SU-DHL-6 (cell line): ENCODE data around the gene PHF24.

Source experiments
- H2AFZ ChIP-seq: fragments of 200-600 bp; sonication (generic); 2 replicates; pipeline ENCODE4 v1.6.1; 2014; ENCODE audit warnings: low read depth, mild to moderate bottlenecking, moderate library complexity, mixed read lengths, antibody characterized with exemption, low read length; ENCODE audit not compliant: severe bottlenecking
- H3F3A ChIP-seq: fragments of 200-600 bp; shearing (Covaris generic); 2 replicates; pipeline ENCODE4 v1.6.0; 2016; ENCODE audit warnings: antibody characterized with exemption, mild to moderate bottlenecking; ENCODE audit not compliant: insufficient read depth
- H3K27ac ChIP-seq: fragments of 200-600 bp; sonication (generic); 2 replicates; pipeline ENCODE4 v1.5.1; 2016; ENCODE audit warnings: low read depth, mild to moderate bottlenecking, low read length, moderate library complexity, mixed read lengths
- H3K27me3 ChIP-seq: fragments of 200-600 bp; sonication (generic), shearing (Covaris generic); 2 replicates; pipeline ENCODE4 v1.6.0; 2014; ENCODE audit warnings: mild to moderate bottlenecking, low read length
- H3K36me3 ChIP-seq: fragments of 200-600 bp; sonication (generic); 2 replicates; pipeline ENCODE4 v1.6.1; 2014; ENCODE audit warnings: mild to moderate bottlenecking, low read length, mixed read lengths
- H3K4me2 ChIP-seq: fragments of 300-600, 200-600 bp; shearing (Covaris generic), sonication (generic); 2 replicates; pipeline ENCODE4 v1.6.0; 2014; ENCODE audit warnings: low read length, low read depth, mild to moderate bottlenecking; ENCODE audit not compliant: poor library complexity, severe bottlenecking
- H3K4me3 ChIP-seq: fragments of 200-600 bp; sonication (generic); 2 replicates; pipeline ENCODE4 v1.5.1; 2014; ENCODE audit warnings: antibody characterized with exemption, low read length, mild to moderate bottlenecking, mixed read lengths; ENCODE audit not compliant: insufficient read depth, poor library complexity, severe bottlenecking
- H3K79me2 ChIP-seq: fragments of 200-600 bp; sonication (generic); 2 replicates; pipeline ENCODE4 v1.6.1; 2014; ENCODE audit warnings: mild to moderate bottlenecking, low read length, moderate library complexity; ENCODE audit not compliant: insufficient read depth
- H3K9ac ChIP-seq: fragments of 200-600 bp; sonication (generic); 2 replicates; pipeline ENCODE4 v1.7.0; 2014; ENCODE audit warnings: mild to moderate bottlenecking, low read length
- H3K9me2 ChIP-seq: fragments of 200-600 bp; sonication (generic); replicated peaks from 2 replicates; pipeline ENCODE4 v1.6.1; 2014; ENCODE audit warnings: low read length; ENCODE audit not compliant: insufficient read depth
- H3K9me3 ChIP-seq: fragments of 200-600 bp; sonication (generic); 2 replicates; pipeline ENCODE4 v1.6.1; 2014; ENCODE audit warnings: low read length, mixed read lengths; ENCODE audit not compliant: insufficient read depth
- H4K20me1 ChIP-seq: fragments of 200-600 bp; sonication (generic); 2 replicates; pipeline ENCODE4 v1.6.1; 2014; ENCODE audit warnings: low read depth, mild to moderate bottlenecking, antibody characterized with exemption, low read length, moderate library complexity, mixed read lengths
- CTCF ChIP-seq: fragments of 200-600 bp; sonication (generic); IDR thresholded peaks from one replicate; pipeline ENCODE4 v1.5.1; 2017; ENCODE audit warnings: antibody characterized with exemption, mild to moderate bottlenecking, low read length, moderate library complexity; ENCODE audit not compliant: insufficient read depth, poor library complexity, severe bottlenecking
- EZH2phosphoT487 ChIP-seq: fragments of 200-600 bp; sonication (generic), shearing (Covaris generic); conservative IDR thresholded peaks from 2 replicates; pipeline ENCODE4 v1.6.1; 2018; ENCODE audit warnings: mild to moderate bottlenecking, antibody characterized with exemption, low read length, moderate library complexity, mixed read lengths

The PHF24 gene

DNA sequence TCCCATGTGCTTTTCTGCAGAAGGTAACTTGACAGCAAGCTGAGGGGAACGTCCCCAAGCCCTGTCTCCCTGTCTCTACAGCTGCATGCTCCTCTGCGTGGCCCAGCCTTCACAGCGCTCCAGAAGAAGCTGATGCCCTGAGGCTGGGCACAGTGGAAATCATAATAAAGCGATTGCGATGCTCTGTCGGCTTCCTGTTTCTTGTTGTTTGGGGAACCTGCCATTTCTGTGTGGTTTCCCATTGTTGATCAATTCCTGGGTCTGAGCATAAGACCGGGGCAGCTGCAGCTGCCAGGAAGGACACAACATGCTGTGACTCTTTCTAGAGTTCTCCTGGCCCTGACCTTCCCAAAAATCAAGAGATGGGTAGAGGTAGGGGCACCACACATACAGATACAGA, 24.3 kb downstream of the PHF24 start:
- H4K20me1 ChIP-seq, result no peaks in the 10 kb centered on the region
- H3K4me2 ChIP-seq, result no peak overlapping the region
- H3K27me3 ChIP-seq, result no peaks in the 10 kb centered on the region

GRCh38 chr9:34983209-34983608, 25.1 kb downstream of the PHF24 start:
- no peak overlapping the region for H3K4me3 ChIP-seq
- H3K9me3 ChIP-seq, result no peaks in the 10 kb centered on the region
- H4K20me1 ChIP-seq, result no peaks in the 10 kb centered on the region
- H3K36me3 ChIP-seq, result no peaks in the 10 kb centered on the region
- no peaks in the 10 kb centered on the region for H3F3A ChIP-seq
- TF ChIP-seq CTCF (no peak), EZH2phosphoT487 (no peak)
- no peaks in the 10 kb centered on the region for H3K27me3 ChIP-seq
- no peak overlapping the region for H2AFZ ChIP-seq
- no peak overlapping the region for H3K9ac ChIP-seq
- H3K9me2 ChIP-seq, result no peaks in the 10 kb centered on the region
- no peaks in the 10 kb centered on the region for H3K79me2 ChIP-seq
- H3K27ac ChIP-seq, result no peak overlapping the region
- H3K4me2 ChIP-seq, result no peak overlapping the region

More for the DNA sequence above, 24.3 kb downstream of the PHF24 start:
- Histone ChIP-seq H3K79me2 (no peaks in the 10 kb centered on the region), H2AFZ (no peak overlapping the region), H3K27ac (no peak overlapping the region), H3K9me2 (no peaks in the 10 kb centered on the region), H3K9ac (no peak overlapping the region), H3K9me3 (no peaks in the 10 kb centered on the region), H3F3A (no peaks in the 10 kb centered on the region), H3K36me3 (no peaks in the 10 kb centered on the region), H3K4me3 (no peak overlapping the region)
- TF ChIP-seq EZH2phosphoT487 (no peak), CTCF (no peak)

GRCh38 chr9:34984049-34984448, 26.0 kb downstream of the PHF24 start:
- Histone ChIP-seq H4K20me1 (no peaks in the 10 kb centered on the region), H3K27ac (no peak overlapping the region), H3K9me3 (no peaks in the 10 kb centered on the region), H3K4me3 (no peak overlapping the region), H3K27me3 (no peaks in the 10 kb centered on the region), H3K9ac (no peak overlapping the region), H3K79me2 (no peaks in the 10 kb centered on the region), H3F3A (no peaks in the 10 kb centered on the region), H3K9me2 (no peaks in the 10 kb centered on the region), H3K4me2 (no peak overlapping the region), H2AFZ (no peak overlapping the region), H3K36me3 (no peaks in the 10 kb centered on the region)
- TF ChIP-seq EZH2phosphoT487 (no peak), CTCF (no peak)
